A549 (cell line): ENCODE results near the gene BNC2. TPM values are rescaled to one million over a fixed set of nuclear protein-coding genes. Genes with fewer than 3 reads are reported as not detected.

Experiments used
- ATAC-seq, 2 experiments: fragments of 200-7000 bp in 1 of 2; fragments of >200 bp in 1 of 2; cut with Nextera tagmentation in 1 of 2; cut with Tn5 transposase in 1 of 2; 3 replicates each; pipeline versions ENCODE4 v1.8.0 to v1.9.1; 2018 to 2020; ENCODE audit warnings: mild to moderate bottlenecking in 1 of 2, moderate library complexity in 1 of 2
- CTCF ChIA-PET: fragments of 300-600 bp; sonication (Branson Sonifier 250); formaldehyde crosslinking; extraction: SDS; loops from one replicate; lab custom pipeline; 2021; ENCODE audit warnings: antibody characterized with exemption, inconsistent platforms; lab: Yijun Ruan, JAX
- POLR2A ChIA-PET: fragments of 350-600 bp; formaldehyde crosslinking; extraction: SDS; loops from one replicate; lab custom pipeline; 2021; ENCODE audit warnings: antibody characterized with exemption, inconsistent platforms; lab: Yijun Ruan, JAX
- DNase-seq, 2 experiments: peaks; one replicate each; pipeline versions ENCODE4 v3.0.0 to v3.0.0-alpha.2; 2011 to 2016; ENCODE audit warnings: low read depth in 1 of 2, low spot score in 1 of 2
- FAIRE-seq: peaks from 2 replicates; lab custom pipeline; 2011; peaks lifted over from hg19 to GRCh38; lab: Jason Lieb, UNC
- H3K27ac ChIP-seq, 2 experiments: fragments of >200 bp; sonication (Bioruptor Twin); formaldehyde crosslinking; 3 replicates each; pipeline ENCODE4 v1.5.1; 2016 to 2017
- H3K4me1 ChIP-seq: fragments of >200 bp; sonication (Bioruptor Twin); formaldehyde crosslinking; 3 replicates; pipeline ENCODE4 v1.6.1; 2016
- H3K4me2 ChIP-seq: fragments of >200 bp; sonication (Bioruptor Twin); formaldehyde crosslinking; 3 replicates; pipeline ENCODE4 v1.6.1; 2016
- H3K4me3 ChIP-seq: fragments of >200 bp; sonication (Bioruptor Twin); formaldehyde crosslinking; 3 replicates; pipeline ENCODE4 v1.5.1; 2016
- H3K9me3 ChIP-seq: fragments of >200 bp; sonication (Bioruptor Twin); formaldehyde crosslinking; 3 replicates; pipeline ENCODE4 v1.6.1; 2016
- EHF ChIP-seq: fragments of 250-450 bp; sonication (Bioruptor Pico); IDR thresholded peaks from 2 replicates; pipeline ENCODE4 v1.5.0; 2020; ENCODE audit warnings: mild to moderate bottlenecking
- EHMT2 ChIP-seq: fragments of 200-600 bp; sonication (generic); IDR thresholded peaks from 2 replicates; pipeline ENCODE4 v1.6.1; 2016; ENCODE audit warnings: antibody characterized with exemption, low read depth, mild to moderate bottlenecking, moderate library complexity
- EP300 ChIP-seq, 2 experiments: fragments of >200 bp; sonication (Bioruptor Twin); formaldehyde crosslinking; IDR thresholded peaks; 2 replicates in 1 of 2; 3 replicates in 1 of 2; pipeline ENCODE4 v1.6.1; 2016 to 2017
- ESRRA ChIP-seq: fragments of 150-350 bp; IDR thresholded peaks from 2 replicates; pipeline ENCODE4 v1.6.1; 2014; ENCODE audit warnings: mild to moderate bottlenecking, low read length, borderline replicate concordance
- FOSL2 ChIP-seq, 2 experiments: fragments of 450-650 bp in 1 of 2; fragments of >200 bp in 1 of 2; sonication (Bioruptor Twin) in 1 of 2; formaldehyde crosslinking; IDR thresholded peaks; 2 replicates each; pipeline versions ENCODE4 v1.5.0 to v1.6.1; 2016 to 2020; ENCODE audit warnings: mild to moderate bottlenecking in 1 of 2, moderate library complexity in 1 of 2
- FOXS1 ChIP-seq: fragments of 250-450 bp; sonication (Bioruptor Pico); IDR thresholded peaks from 2 replicates; pipeline ENCODE4 v1.5.0; 2020; ENCODE audit warnings: mild to moderate bottlenecking, moderate library complexity
- GATA3 ChIP-seq: IDR thresholded peaks from 2 replicates; pipeline ENCODE4 v1.6.1; 2012; ENCODE audit warnings: borderline replicate concordance
- HMGXB4 ChIP-seq: fragments of 250-450 bp; sonication (Bioruptor Pico); IDR thresholded peaks from 2 replicates; pipeline ENCODE4 v1.5.0; 2021; ENCODE audit warnings: mild to moderate bottlenecking, moderate library complexity, borderline replicate concordance
- HOXA7 ChIP-seq: fragments of 250-450 bp; sonication (Bioruptor Pico); IDR thresholded peaks from 2 replicates; pipeline ENCODE4 v1.5.0; 2020; ENCODE audit warnings: mild to moderate bottlenecking, moderate library complexity
- HOXB13 ChIP-seq: fragments of 250-450 bp; sonication (Bioruptor Pico); IDR thresholded peaks from 2 replicates; pipeline ENCODE4 v1.5.0; 2020; ENCODE audit warnings: low read depth, mild to moderate bottlenecking, moderate library complexity
- KDM1A ChIP-seq: fragments of 200-600 bp; sonication (generic); IDR thresholded peaks from 2 replicates; pipeline ENCODE4 v1.6.1; 2016; ENCODE audit warnings: low read depth, mild to moderate bottlenecking
- KDM5A ChIP-seq: fragments of 200-600 bp; sonication (generic); IDR thresholded peaks from 2 replicates; pipeline ENCODE4 v1.6.1; 2016; ENCODE audit warnings: antibody characterized with exemption, mild to moderate bottlenecking
- MAFK ChIP-seq: fragments of 450-650 bp; IDR thresholded peaks from 2 replicates; pipeline ENCODE4 v1.6.1; 2014; ENCODE audit not compliant: partially characterized antibody
- MYC ChIP-seq: IDR thresholded peaks from 2 replicates; pipeline ENCODE4 v1.6.1; 2012; ENCODE audit warnings: mild to moderate bottlenecking, inconsistent platforms, low read length, improper control_type of control experiment, borderline replicate concordance
- NR3C1 ChIP-seq: fragments of >200 bp; sonication (Bioruptor Twin); formaldehyde crosslinking; IDR thresholded peaks from 3 replicates; pipeline ENCODE4 v1.6.1; 2017
- PBX3 ChIP-seq: IDR thresholded peaks from 2 replicates; pipeline ENCODE4 v1.6.1; 2012
- PHF8 ChIP-seq: fragments of 200-600 bp; sonication (generic); IDR thresholded peaks from 2 replicates; pipeline ENCODE4 v1.6.1; 2016; ENCODE audit warnings: low read depth, mild to moderate bottlenecking, antibody characterized with exemption, moderate library complexity, borderline replicate concordance
- POLR2AphosphoS2 ChIP-seq: conservative IDR thresholded peaks from 2 replicates; pipeline ENCODE4 v1.6.1; 2012; ENCODE audit warnings: low read length, improper control_type of control experiment, inconsistent platforms
- RARB ChIP-seq: fragments of 250-450 bp; sonication (Bioruptor Pico); IDR thresholded peaks from 2 replicates; pipeline ENCODE4 v1.8.0; 2021; ENCODE audit warnings: mild to moderate bottlenecking, moderate library complexity
- REST ChIP-seq: fragments of 200-600 bp; sonication (generic); IDR thresholded peaks from 2 replicates; pipeline ENCODE4 v1.6.1; 2016; ENCODE audit warnings: antibody characterized with exemption, mild to moderate bottlenecking, moderate library complexity
- RFX5 ChIP-seq: fragments of 450-650 bp; IDR thresholded peaks from 2 replicates; pipeline ENCODE4 v1.7.1; 2014; ENCODE audit warnings: antibody characterized with exemption, mild to moderate bottlenecking, moderate library complexity
- RNF2 ChIP-seq: fragments of 200-600 bp; sonication (generic); IDR thresholded peaks from 2 replicates; pipeline ENCODE4 v1.6.1; 2016; ENCODE audit warnings: low read depth, mild to moderate bottlenecking, antibody characterized with exemption, moderate library complexity, borderline replicate concordance
- SREBF2 ChIP-seq: fragments of 450-650 bp; IDR thresholded peaks from 2 replicates; pipeline ENCODE4 v1.6.1; 2014; ENCODE audit warnings: mild to moderate bottlenecking, moderate library complexity
- TFCP2L1 ChIP-seq: fragments of 250-450 bp; sonication (Bioruptor Pico); IDR thresholded peaks from 2 replicates; pipeline ENCODE4 v1.5.0; 2021; ENCODE audit warnings: mild to moderate bottlenecking
- USF2 ChIP-seq: fragments of 450-650 bp; IDR thresholded peaks from 2 replicates; pipeline ENCODE4 v1.6.1; 2014; ENCODE audit warnings: antibody characterized with exemption
- ZFP36 ChIP-seq: fragments of 450-650 bp; IDR thresholded peaks from 2 replicates; pipeline ENCODE4 v1.6.1; 2014; ENCODE audit warnings: borderline replicate concordance; ENCODE audit not compliant: partially characterized antibody
- ZSCAN20 ChIP-seq: fragments of 250-450 bp; sonication (Bioruptor Pico); IDR thresholded peaks from 2 replicates; pipeline ENCODE4 v1.8.0; 2022; ENCODE audit warnings: mild to moderate bottlenecking, moderate library complexity
- WGBS: methylation state at CpG from one replicate; pipeline ENCODE4 v1.1.6; 2017; ENCODE audit errors: missing lambda C conversion rate; 5-methylcytosine and 5-hydroxymethylcytosine counted together
- polyA plus RNA-seq, 4 experiments: library from polyadenylated mRNA; depleted of rRNA in 3 of 4; stranded (reverse); fragments of >200 nt; fragmentation: RNase III in 1 of 4; extraction: RNeasy Plus Mini Kit Qiagen cat#74134 plus additional on column Dnase treatment in 1 of 4; gene quantifications; 2 replicates in 3 of 4; 3 replicates in 1 of 4; pipeline ENCODE4 v1.2.3, GENCODE V29; 2011 to 2017

Gene BNC2
- polyA plus RNA-seq, 2 of the 4 experiments (the other 2 are of a cell fraction), result 6.2 to 7.5 TPM

GRCh38 chr9:16664211-16664610 is 206.3 kb downstream of the BNC2 start:
- TF ChIP-seq KDM1A (no peak), RARB (CRISPR knock-in tag) (no peak), MYC (no peak), REST (no peak), RFX5 (no peak), FOXS1 (CRISPR knock-in tag) (no peak), POLR2AphosphoS2 (no peak), MAFK (no peak), HOXB13 (CRISPR knock-in tag) (no peak), PBX3 (no peak), EP300 (IDR thresholded peaks at IDR 0.05) (no peak), HMGXB4 (CRISPR knock-in tag) (no peak), USF2 (no peak), KDM5A (no peak), FOSL2 (IDR thresholded peaks at IDR 0.05) (no peak), FOSL2 (CRISPR knock-in tag; IDR thresholded peaks at IDR 0.05) (no peak), EHMT2 (no peak)
- ChIA-PET POLR2A (no interaction called here), CTCF (no interaction called here)
- H3K4me3 ChIP-seq, result no peak overlapping the region
- H3K4me2 ChIP-seq, result no peak overlapping the region
- WGBS, result 94% methylated on average over 2 of the region's 2 CpGs
- DNase-seq (no peak), ATAC-seq (no peak; a peak in 1 of 6 replicates), FAIRE-seq (no peak)
- no peak overlapping the region for H3K27ac ChIP-seq
- H3K4me1 ChIP-seq, result peaks cover 4% of the 10 kb centered on the region; the same call in 1 of the 3 replicates
- no peaks in the 10 kb centered on the region for H3K9me3 ChIP-seq

GRCh38 chr9:16661816-16662215 is 208.7 kb downstream of the BNC2 start:
- POLR2A ChIA-PET, result no interaction called here
- Histone ChIP-seq H3K27ac (no peak overlapping the region), H3K4me1 (peaks cover 4% of the 10 kb centered on the region; the same call in 1 of the 3 replicates), H3K4me3 (no peak overlapping the region), H3K9me3 (no peaks in the 10 kb centered on the region), H3K4me2 (no peak overlapping the region)
- WGBS, result 59% methylated on average over 1 of the region's 1 CpG
- CTCF ChIA-PET, result no interaction called here
- no peak for DNase-seq
- FAIRE-seq, result no peak
- ATAC-seq, result no peak
- TF ChIP-seq RNF2, result no peak
- no peak for TF ChIP-seq FOXS1 (CRISPR knock-in tag)
- no peak for TF ChIP-seq EHF (CRISPR knock-in tag)
- no peak for TF ChIP-seq NR3C1
- no peak for TF ChIP-seq TFCP2L1 (CRISPR knock-in tag)
- TF ChIP-seq SREBF2, result no peak
- no peak for TF ChIP-seq GATA3
- TF ChIP-seq ZSCAN20 (CRISPR knock-in tag), result no peak
- TF ChIP-seq PHF8, result no peak
- no peak for TF ChIP-seq KDM5A
- no peak for TF ChIP-seq REST
- TF ChIP-seq HOXA7, result no peak
- TF ChIP-seq ESRRA, result no peak
- no peak for TF ChIP-seq ZFP36
